Measurements from ENCODE around the gene ENTPD7.

DNA sequence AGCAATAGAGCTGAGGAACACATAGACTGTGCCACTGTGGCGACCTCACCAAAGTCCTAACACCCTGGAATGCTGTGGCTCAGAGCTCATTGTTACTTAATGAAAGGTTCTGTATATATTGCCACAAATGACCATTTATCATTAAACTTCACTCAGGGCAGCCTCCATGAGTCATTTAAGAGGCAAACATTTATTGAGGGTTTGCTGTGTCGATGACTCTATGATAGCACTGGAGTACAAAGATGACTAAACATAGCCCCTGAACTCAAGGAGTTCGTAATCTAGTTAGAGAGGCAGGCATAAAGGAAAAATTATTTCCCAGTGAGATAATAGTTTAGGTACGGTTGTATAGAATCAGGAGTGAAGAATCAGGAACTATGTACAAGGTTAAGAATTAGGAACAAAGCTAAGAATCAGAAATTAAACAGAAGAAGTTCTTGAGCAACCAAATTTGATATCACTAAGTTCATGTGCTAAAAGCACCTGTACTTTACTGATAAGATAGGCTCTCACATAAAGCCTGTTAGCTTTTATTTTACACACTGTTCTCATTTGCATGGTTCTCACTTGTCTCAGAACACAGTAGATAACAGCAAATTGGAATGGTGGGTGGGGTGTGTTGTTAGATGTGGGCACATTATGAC, 7.9 kb downstream of the ENTPD7 start:
- TF ChIP-seq, protein P1, sequence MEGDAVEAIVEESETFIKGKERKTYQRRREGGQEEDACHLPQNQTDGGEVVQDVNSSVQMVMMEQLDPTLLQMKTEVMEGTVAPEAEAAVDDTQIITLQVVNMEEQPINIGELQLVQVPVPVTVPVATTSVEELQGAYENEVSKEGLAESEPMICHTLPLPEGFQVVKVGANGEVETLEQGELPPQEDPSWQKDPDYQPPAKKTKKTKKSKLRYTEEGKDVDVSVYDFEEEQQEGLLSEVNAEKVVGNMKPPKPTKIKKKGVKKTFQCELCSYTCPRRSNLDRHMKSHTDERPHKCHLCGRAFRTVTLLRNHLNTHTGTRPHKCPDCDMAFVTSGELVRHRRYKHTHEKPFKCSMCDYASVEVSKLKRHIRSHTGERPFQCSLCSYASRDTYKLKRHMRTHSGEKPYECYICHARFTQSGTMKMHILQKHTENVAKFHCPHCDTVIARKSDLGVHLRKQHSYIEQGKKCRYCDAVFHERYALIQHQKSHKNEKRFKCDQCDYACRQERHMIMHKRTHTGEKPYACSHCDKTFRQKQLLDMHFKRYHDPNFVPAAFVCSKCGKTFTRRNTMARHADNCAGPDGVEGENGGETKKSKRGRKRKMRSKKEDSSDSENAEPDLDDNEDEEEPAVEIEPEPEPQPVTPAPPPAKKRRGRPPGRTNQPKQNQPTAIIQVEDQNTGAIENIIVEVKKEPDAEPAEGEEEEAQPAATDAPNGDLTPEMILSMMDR (IDR thresholded peaks at IDR 0.05), result no peak
- no peak for TF ChIP-seq EZH2 (IDR thresholded peaks at IDR 0.05; ENCODE audit: borderline replicate concordance, insufficient read depth, low read depth, low read length, poor library complexity, severe bottlenecking)

All from B cell (primary cell).